K562 (cell line): Measurements from ENCODE around the gene ATXN2L. TPM values are rescaled to one million over a fixed set of nuclear protein-coding genes. Genes with fewer than 3 reads are reported as not detected.

ENCODE experiments used
- HDAC2 ChIP-seq: fragments of 450-650 bp; IDR thresholded peaks from 2 replicates; pipeline ENCODE4 v1.6.1; 2016; ENCODE audit warnings: mild to moderate bottlenecking
- ILK ChIP-seq: fragments of 450-650 bp; IDR thresholded peaks from 2 replicates; pipeline ENCODE4 v1.6.1; 2016; ENCODE audit warnings: missing genetic modification characterization, low read depth, mild to moderate bottlenecking, missing compliant biosample characterization, moderate library complexity, borderline replicate concordance
- KDM1A ChIP-seq, 2 experiments: fragments of 450-650 bp; IDR thresholded peaks; 2 replicates each; pipeline ENCODE4 v1.6.1; 2016; ENCODE audit warnings: mild to moderate bottlenecking in 2 of 2
- KDM5B ChIP-seq: fragments of 200-600 bp; sonication (generic); IDR thresholded peaks from 2 replicates; pipeline ENCODE4 v1.6.1; 2012; ENCODE audit warnings: low read depth, mild to moderate bottlenecking, moderate library complexity, low read length, control low read depth, inconsistent platforms; ENCODE audit not compliant: insufficient replicate concordance
- MCM7 ChIP-seq, 2 experiments: fragments of 450-650 bp; IDR thresholded peaks; 2 replicates each; pipeline ENCODE4 v1.6.1; 2016 to 2018
- NCOA2 ChIP-seq, 2 experiments: fragments of 450-650 bp; IDR thresholded peaks; 2 replicates each; pipeline ENCODE4 v1.6.1; 2018; ENCODE audit warnings: mild to moderate bottlenecking in 2 of 2, moderate library complexity in 1 of 2; ENCODE audit not compliant: partially characterized antibody in 2 of 2
- NRF1 ChIP-seq, 2 experiments: fragments of 450-650 bp; IDR thresholded peaks in 1 of 2; conservative IDR thresholded peaks in 1 of 2; 2 replicates each; pipeline ENCODE4 v1.6.1; 2014; ENCODE audit warnings: mild to moderate bottlenecking in 2 of 2
- RAD21 ChIP-seq, 2 experiments: fragments of 250-450 bp in 1 of 2; fragments of 450-650 bp in 1 of 2; sonication (Bioruptor Pico) in 1 of 2; formaldehyde crosslinking in 1 of 2; IDR thresholded peaks in 1 of 2; conservative IDR thresholded peaks in 1 of 2; 2 replicates each; pipeline versions ENCODE4 v1.4.0 to v1.8.0; 2020 to 2022; ENCODE audit warnings: mild to moderate bottlenecking in 2 of 2, moderate library complexity in 1 of 2
- ZNF124 ChIP-seq: sonication (generic); formaldehyde crosslinking; IDR thresholded peaks from 2 replicates; pipeline ENCODE4 v1.8.1; 2022; ENCODE audit warnings: missing genetic modification reagents
- ZNF239 ChIP-seq: fragments of 250-450 bp; sonication (Bioruptor Pico); IDR thresholded peaks from 2 replicates; pipeline ENCODE4 v1.4.0; 2020; ENCODE audit warnings: mild to moderate bottlenecking
- ZNF324 ChIP-seq: fragments of 250-450 bp; sonication (Bioruptor Pico); IDR thresholded peaks from 2 replicates; pipeline ENCODE4 v1.4.0; 2020; ENCODE audit warnings: mild to moderate bottlenecking
- ZNF717 ChIP-seq: fragments of 250-450 bp; sonication (Bioruptor Pico); IDR thresholded peaks from 2 replicates; pipeline ENCODE4 v1.5.0; 2021
- polyA plus RNA-seq, 8 experiments: library from polyadenylated mRNA; depleted of rRNA in 4 of 8; stranded (reverse) in 5 of 8; unstranded in 3 of 8; fragments of >200 nt; fragmentation: Nextera tagmentation in 2 of 8; fragmentation: Illumina TruSeq in 1 of 8; extraction: Ambion mirVana in 2 of 8; extraction: Trizol in 1 of 8; gene quantifications; 2 replicates each; pipeline versions ENCODE4 v1.2.1 to v1.2.3, GENCODE V29; 2011 to 2014; ENCODE audit warnings: inconsistent platforms in 1 of 8, missing spikeins in 1 of 8
- total RNA-seq, 7 experiments: library from RNA; depleted of rRNA in 6 of 7; stranded (reverse); fragments of >200 nt in 6 of 7; fragmentation: Illumina TruSeq in 2 of 7; extraction: Trizol in 2 of 7; gene quantifications; 2 replicates each; pipeline versions ENCODE4 v1.2.1 to v1.2.3, GENCODE V29; 2011 to 2021; ENCODE audit warnings: low replicate concordance in 1 of 7
- TF ChIP-seq, protein P1 (sequence below): IDR thresholded peaks from 2 replicates; pipeline ENCODE4 v1.6.1; 2014; ENCODE audit warnings: antibody characterized with exemption
- TF ChIP-seq, protein P2 (sequence below): fragments of 450-650 bp; IDR thresholded peaks from 2 replicates; pipeline ENCODE4 v1.6.1; 2016; ENCODE audit warnings: antibody characterized with exemption
- TF ChIP-seq, protein P3 (sequence below): fragments of 250-450 bp; sonication (Bioruptor Pico); IDR thresholded peaks from 2 replicates; pipeline ENCODE4 v1.5.0; 2020; ENCODE audit warnings: mild to moderate bottlenecking
- TF ChIP-seq, protein P4 (sequence below): fragments of 450-650 bp; IDR thresholded peaks from 2 replicates; pipeline ENCODE4 v1.6.1; 2014; ENCODE audit warnings: low read depth, mild to moderate bottlenecking, moderate library complexity, borderline replicate concordance
- TF ChIP-seq, protein P5 (sequence below), 2 experiments: fragments of 450-650 bp; IDR thresholded peaks; 2 replicates each; pipeline ENCODE4 v1.6.1; 2018; ENCODE audit warnings: mild to moderate bottlenecking in 2 of 2, low read depth in 1 of 2; ENCODE audit not compliant: partially characterized antibody in 2 of 2

ATXN2L gene
- total and polyA plus RNA-seq, 9 of the 15 experiments (the other 6 are each of a cell fraction or from before 2014, with no cell fraction given), result 3.8 to 280 (median 37.2) TPM

DNA sequence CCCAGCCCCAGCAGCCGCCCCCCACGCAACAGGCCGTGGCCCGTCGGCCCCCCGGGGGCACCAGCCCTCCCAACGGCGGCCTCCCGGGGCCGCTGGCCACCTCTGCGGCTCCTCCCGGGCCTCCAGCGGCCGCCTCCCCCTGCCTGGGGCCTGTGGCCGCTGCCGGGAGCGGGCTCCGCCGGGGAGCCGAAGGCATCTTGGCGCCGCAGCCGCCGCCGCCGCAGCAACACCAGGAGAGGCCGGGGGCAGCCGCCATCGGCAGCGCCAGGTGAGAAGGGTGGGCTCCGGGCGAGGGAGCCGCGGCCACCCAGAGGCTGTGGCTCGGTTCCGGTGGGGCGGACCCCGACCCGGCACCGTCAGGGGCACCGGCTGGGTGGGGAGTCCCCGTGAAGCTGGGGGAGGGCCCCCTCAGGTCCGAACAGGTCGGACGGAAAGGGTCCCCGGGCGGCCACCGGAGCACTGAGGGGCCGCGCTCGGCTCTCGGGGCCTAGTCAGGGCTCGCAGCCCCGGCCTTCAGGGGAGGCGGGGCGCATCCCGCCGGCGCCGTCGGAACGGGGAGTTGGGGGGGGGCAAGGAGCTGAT lies 583 bp downstream of the ATXN2L start (continued):
- no peak for TF ChIP-seq HDAC2
- TF ChIP-seq, protein P1, sequence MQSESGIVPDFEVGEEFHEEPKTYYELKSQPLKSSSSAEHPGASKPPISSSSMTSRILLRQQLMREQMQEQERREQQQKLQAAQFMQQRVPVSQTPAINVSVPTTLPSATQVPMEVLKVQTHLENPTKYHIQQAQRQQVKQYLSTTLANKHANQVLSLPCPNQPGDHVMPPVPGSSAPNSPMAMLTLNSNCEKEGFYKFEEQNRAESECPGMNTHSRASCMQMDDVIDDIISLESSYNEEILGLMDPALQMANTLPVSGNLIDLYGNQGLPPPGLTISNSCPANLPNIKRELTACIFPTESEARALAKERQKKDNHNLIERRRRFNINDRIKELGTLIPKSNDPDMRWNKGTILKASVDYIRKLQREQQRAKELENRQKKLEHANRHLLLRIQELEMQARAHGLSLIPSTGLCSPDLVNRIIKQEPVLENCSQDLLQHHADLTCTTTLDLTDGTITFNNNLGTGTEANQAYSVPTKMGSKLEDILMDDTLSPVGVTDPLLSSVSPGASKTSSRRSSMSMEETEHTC, result no peak
- TF ChIP-seq, protein P2, sequence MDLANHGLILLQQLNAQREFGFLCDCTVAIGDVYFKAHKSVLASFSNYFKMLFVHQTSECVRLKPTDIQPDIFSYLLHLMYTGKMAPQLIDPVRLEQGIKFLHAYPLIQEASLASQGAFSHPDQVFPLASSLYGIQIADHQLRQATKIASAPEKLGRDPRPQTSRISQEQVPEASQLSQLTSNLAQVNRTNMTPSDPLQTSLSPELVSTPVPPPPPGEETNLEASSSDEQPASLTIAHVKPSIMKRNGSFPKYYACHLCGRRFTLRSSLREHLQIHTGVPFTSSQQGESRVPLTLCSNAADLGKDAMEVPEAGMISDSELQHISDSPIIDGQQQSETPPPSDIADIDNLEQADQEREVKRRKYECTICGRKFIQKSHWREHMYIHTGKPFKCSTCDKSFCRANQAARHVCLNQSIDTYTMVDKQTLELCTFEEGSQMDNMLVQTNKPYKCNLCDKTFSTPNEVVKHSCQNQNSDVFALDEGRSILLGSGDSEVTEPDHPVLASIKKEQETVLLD, result no peak
- TF ChIP-seq, protein P3, sequence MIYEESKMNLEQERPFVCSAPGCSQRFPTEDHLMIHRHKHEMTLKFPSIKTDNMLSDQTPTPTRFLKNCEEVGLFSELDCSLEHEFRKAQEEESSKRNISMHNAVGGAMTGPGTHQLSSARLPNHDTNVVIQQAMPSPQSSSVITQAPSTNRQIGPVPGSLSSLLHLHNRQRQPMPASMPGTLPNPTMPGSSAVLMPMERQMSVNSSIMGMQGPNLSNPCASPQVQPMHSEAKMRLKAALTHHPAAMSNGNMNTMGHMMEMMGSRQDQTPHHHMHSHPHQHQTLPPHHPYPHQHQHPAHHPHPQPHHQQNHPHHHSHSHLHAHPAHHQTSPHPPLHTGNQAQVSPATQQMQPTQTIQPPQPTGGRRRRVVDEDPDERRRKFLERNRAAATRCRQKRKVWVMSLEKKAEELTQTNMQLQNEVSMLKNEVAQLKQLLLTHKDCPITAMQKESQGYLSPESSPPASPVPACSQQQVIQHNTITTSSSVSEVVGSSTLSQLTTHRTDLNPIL (CRISPR knock-in tag), result no peak
- no peak for TF ChIP-seq KDM1A (IDR thresholded peaks at IDR 0.05)
- TF ChIP-seq, protein P4, sequence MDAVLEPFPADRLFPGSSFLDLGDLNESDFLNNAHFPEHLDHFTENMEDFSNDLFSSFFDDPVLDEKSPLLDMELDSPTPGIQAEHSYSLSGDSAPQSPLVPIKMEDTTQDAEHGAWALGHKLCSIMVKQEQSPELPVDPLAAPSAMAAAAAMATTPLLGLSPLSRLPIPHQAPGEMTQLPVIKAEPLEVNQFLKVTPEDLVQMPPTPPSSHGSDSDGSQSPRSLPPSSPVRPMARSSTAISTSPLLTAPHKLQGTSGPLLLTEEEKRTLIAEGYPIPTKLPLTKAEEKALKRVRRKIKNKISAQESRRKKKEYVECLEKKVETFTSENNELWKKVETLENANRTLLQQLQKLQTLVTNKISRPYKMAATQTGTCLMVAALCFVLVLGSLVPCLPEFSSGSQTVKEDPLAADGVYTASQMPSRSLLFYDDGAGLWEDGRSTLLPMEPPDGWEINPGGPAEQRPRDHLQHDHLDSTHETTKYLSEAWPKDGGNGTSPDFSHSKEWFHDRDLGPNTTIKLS, result 0 out of 2 replicates have a peak, but pooled peaks have one; percentile 28
- no peak for TF ChIP-seq NCOA2 (IDR thresholded peaks at IDR 0.05; ENCODE audit: partially characterized antibody in 2 of 2)
- no peak for TF ChIP-seq ZNF324
- no peak for TF ChIP-seq KDM5B
- TF ChIP-seq MCM7 (IDR thresholded peaks at IDR 0.05), result no peak
- no peak for TF ChIP-seq ILK (tag)
- no peak for TF ChIP-seq ZNF124 (CRISPR knock-in tag)
- no peak for TF ChIP-seq ZNF717 (CRISPR knock-in tag)
- TF ChIP-seq, protein P5, sequence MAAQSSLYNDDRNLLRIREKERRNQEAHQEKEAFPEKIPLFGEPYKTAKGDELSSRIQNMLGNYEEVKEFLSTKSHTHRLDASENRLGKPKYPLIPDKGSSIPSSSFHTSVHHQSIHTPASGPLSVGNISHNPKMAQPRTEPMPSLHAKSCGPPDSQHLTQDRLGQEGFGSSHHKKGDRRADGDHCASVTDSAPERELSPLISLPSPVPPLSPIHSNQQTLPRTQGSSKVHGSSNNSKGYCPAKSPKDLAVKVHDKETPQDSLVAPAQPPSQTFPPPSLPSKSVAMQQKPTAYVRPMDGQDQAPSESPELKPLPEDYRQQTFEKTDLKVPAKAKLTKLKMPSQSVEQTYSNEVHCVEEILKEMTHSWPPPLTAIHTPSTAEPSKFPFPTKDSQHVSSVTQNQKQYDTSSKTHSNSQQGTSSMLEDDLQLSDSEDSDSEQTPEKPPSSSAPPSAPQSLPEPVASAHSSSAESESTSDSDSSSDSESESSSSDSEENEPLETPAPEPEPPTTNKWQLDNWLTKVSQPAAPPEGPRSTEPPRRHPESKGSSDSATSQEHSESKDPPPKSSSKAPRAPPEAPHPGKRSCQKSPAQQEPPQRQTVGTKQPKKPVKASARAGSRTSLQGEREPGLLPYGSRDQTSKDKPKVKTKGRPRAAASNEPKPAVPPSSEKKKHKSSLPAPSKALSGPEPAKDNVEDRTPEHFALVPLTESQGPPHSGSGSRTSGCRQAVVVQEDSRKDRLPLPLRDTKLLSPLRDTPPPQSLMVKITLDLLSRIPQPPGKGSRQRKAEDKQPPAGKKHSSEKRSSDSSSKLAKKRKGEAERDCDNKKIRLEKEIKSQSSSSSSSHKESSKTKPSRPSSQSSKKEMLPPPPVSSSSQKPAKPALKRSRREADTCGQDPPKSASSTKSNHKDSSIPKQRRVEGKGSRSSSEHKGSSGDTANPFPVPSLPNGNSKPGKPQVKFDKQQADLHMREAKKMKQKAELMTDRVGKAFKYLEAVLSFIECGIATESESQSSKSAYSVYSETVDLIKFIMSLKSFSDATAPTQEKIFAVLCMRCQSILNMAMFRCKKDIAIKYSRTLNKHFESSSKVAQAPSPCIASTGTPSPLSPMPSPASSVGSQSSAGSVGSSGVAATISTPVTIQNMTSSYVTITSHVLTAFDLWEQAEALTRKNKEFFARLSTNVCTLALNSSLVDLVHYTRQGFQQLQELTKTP (IDR thresholded peaks at IDR 0.05; ENCODE audit: low read depth in 1 of 2, partially characterized antibody in 2 of 2), result no peak
- TF ChIP-seq NRF1 (conservative IDR thresholded peaks at IDR 0.05 in 1 of 2, IDR thresholded peaks at IDR 0.05 in 1 of 2), result no peak
- TF ChIP-seq RAD21 (CRISPR knock-in tag; conservative IDR thresholded peaks at IDR 0.05 in 1 of 2, IDR thresholded peaks at IDR 0.05 in 1 of 2), result no peak
- TF ChIP-seq ZNF239 (CRISPR knock-in tag), result no peak
